Fibroblast of skin of back (primary cell): ENCODE data around the gene PARP4.
A peak's percentile ranks its signal among the peaks of the same experiment; 100 is the strongest.
"Not testable (repeated sequence)": the region's sequence is repeated elsewhere in the genome, so short reads cannot be mapped to it uniquely, and the experiment has no call there.

Source experiments
- DNase-seq: peaks from one replicate; pipeline ENCODE4 v3.0.0-alpha.2; 2013

The PARP4 gene

GRCh38 chr13:24505756-24506155 is 6.8 kb downstream of the PARP4 start:
- DNase-seq = no peak

- no peak for DNase-seq
Observed at GRCh38 chr13:24505256-24505655, 7.3 kb downstream of the PARP4 start.

- no peak for DNase-seq
Observed at GRCh38 chr13:24503379-24503696, 9.2 kb downstream of the PARP4 start.

- peak; percentile 52 for DNase-seq
Observed at GRCh38 chr13:24502533-24503378, 9.8 kb downstream of the PARP4 start.

GRCh38 chr13:24500977-24501376 is 11.6 kb downstream of the PARP4 start:
- peak; percentile 73 for DNase-seq

GRCh38 chr13:24497742-24498141 is 14.8 kb downstream of the PARP4 start:
- no peak for DNase-seq

GRCh38 chr13:24496295-24496694 is 16.3 kb downstream of the PARP4 start:
- DNase-seq = not testable (repeated sequence)

GRCh38 chr13:24495151-24495729 is 17.3 kb downstream of the PARP4 start:
- DNase-seq = no peak

- no peak for DNase-seq
Observed at GRCh38 chr13:24493356-24493755, 19.2 kb downstream of the PARP4 start.

GRCh38 chr13:24491845-24492244 is 20.7 kb downstream of the PARP4 start:
- DNase-seq = no peak

GRCh38 chr13:24489721-24490120 is 22.9 kb downstream of the PARP4 start:
- DNase-seq = no peak

- not testable (repeated sequence) for DNase-seq
Observed at GRCh38 chr13:24488092-24488491, 24.5 kb downstream of the PARP4 start.

GRCh38 chr13:24486017-24486657 is 26.4 kb downstream of the PARP4 start:
- not testable (repeated sequence) for DNase-seq

GRCh38 chr13:24473686-24474085 is 38.9 kb downstream of the PARP4 start:
- DNase-seq = no peak

GRCh38 chr13:24472129-24472528 is 40.4 kb downstream of the PARP4 start:
- not testable (repeated sequence) for DNase-seq

GRCh38 chr13:24463078-24463477 is 49.5 kb downstream of the PARP4 start:
- no peak for DNase-seq

GRCh38 chr13:24460256-24460655 is 52.3 kb downstream of the PARP4 start:
- DNase-seq = no peak

- DNase-seq = no peak
Observed at GRCh38 chr13:24459726-24460125, 52.9 kb downstream of the PARP4 start.

GRCh38 chr13:24459234-24459633 is 53.3 kb downstream of the PARP4 start:
- DNase-seq = peak; percentile 64

GRCh38 chr13:24458736-24459135 is 53.8 kb downstream of the PARP4 start:
- no peak for DNase-seq

GRCh38 chr13:24456396-24456795 is 56.2 kb downstream of the PARP4 start:
- DNase-seq = no peak

- no peak for DNase-seq
Observed at GRCh38 chr13:24454056-24454455, 58.5 kb downstream of the PARP4 start.

- no peak for DNase-seq
Observed at GRCh38 chr13:24452044-24452443, 60.5 kb downstream of the PARP4 start.

GRCh38 chr13:24450530-24450929 is 62.0 kb downstream of the PARP4 start:
- DNase-seq = peak; percentile 12
